ENCODE results near the gene GTPBP4.
A peak's percentile ranks its signal among the peaks of the same experiment; 100 is the strongest.

Gene GTPBP4

DNA sequence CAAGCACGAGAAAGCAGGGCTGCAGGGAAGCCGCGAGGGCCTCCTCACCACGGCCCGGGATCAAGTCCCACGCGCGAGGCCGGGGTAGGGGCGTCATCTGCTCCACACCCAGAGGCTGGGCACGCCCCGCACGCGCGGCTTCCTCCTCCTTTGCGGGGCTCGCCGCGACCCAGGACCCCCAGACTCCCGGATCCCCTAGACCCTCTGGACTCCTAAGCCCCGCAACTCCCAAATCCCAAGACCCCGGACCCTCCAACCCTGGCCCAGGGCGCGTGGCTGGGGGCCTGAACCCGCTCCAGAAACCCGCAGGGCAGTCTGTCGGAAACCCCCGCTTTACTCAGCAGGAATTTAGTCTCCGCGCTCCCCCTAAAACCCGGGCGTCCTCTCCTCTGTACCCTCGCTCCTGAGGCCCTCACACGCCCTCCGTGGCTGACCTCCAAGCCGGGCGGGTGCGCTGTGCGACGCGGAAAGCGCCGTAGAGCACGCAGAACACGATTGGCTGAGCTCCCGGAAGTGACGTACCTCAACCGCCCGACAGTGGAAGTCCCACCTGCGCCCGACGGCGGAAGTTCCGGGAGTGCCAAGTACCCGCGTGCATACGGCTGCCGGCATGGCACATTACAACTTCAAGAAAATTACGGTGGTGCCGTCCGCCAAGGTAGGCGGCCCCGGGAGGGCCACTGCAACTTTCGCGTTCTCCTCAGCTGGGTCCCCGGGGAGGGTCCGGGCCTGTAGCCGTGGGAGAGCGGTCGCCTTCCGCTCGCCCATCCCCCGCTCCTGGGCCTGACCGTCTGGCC, at the start of gene GTPBP4:
Gene GTPBP4 (plus strand): TSS at position 565 of the 797 bp plus-strand sequence. CDS start 46 bp downstream, at position 611.
- peak; percentile 96 for DNase-seq (ENCODE audit: low spot score)

DNA sequence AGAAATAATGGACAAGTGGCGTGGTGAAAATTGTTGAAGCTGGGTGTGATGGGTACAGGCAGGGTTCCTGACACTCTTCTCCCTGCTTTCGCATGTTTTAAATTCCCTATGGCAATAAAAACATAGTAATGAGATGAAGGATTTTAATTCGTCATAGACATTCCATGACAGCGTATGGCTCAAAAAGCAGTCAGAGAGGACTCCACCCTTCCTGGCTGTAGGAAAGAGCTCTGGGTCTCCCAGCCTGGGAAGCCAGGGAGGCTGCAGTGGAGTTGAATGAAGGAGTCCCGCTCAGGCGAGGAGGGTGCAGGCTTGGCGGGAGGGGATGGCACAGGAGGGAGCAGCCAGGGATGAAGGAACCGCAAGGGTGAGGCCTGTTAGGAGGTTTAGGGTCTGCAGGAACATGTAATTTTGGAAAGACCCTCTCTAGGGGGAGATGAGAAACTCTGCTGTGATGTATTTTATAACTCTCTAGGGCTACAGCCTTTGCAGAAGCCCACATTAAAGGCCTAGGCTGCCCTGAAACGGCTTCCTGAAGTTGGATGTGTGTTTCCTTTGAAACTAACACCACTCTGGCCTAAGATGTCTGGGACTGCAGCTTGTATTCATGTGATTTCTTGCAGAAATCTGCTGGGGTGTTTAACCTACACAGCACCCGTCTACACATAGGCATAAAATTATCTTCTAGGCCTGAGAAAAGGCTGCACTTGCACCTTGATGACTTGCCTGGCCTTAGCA, 49.1 kb upstream of the GTPBP4 start:
- DNase-seq (ENCODE audit: low spot score): no peak

DNA sequence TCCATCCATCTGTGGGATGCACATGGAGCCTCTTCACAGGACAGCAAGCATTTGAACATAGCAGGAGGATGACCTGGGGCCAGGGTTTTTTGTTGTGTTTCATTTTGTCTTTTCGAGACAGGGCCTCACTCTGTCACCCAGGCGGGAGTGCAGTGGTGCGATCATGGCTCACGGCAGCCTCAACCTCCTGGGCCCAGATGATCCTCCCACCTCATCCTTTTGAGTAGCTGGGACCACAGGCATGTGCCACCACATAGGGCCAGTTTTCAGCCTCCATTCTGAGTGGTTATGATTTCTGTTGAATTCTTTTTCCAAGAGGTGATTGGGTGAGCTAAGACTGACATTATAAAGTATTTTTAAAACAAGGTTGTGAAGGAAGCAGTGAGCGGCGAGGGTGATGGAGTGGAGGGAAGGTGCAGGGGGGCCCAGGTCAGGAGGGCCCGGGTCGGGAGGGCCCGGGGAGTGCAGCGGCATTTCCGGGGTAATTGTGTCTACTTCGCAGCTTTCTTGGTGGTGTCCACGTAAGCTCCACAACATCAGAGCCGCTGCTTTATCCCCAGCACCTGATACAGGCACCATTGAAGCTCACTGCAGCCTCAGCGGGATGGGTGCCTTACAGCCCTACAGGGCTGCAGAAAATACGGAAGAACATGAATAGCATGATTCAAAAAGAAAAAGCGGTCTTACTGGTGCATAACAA, 44.8 kb upstream of the GTPBP4 start:
- no peak for DNase-seq (ENCODE audit: low spot score)

DNA sequence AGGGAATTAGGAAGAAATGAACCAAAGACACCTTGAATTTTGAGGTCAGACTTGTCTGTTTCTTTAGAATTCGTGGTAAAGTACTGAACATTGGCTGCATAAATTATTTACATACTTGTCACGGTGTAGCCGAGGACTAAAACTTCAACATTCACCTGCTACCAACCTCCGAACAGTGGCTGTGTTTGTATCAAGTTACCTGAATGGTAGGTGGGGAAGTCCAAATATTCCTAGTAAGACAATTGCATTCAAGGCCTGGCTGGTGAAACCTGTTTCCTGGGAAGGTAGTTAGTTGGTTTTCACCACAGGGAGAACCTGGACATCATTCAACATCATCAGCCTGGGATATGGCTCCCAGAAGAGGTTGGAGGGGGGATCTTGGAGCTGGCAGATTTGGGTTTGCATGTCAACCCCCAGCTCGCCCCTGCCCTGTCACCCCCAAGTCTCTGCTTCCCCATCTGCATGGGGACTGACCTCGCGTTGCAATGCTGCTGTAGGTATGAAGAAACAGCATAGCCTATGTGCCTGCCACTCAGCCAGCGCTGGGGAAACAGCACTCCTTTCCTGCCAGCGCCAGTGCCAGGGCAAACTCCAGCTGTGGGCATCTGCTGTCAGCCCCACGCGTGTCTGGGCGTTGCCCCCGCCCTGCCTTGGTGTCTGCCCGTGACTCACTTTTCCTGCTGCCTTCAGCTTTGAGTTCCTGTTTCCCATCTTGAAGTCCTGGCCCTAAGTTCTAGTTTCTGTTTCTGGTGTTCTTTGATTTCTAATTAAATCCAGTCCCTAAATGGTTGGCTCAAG, 44.0 kb upstream of the GTPBP4 start:
- DNase-seq (ENCODE audit: low spot score): peak; percentile 37

DNA sequence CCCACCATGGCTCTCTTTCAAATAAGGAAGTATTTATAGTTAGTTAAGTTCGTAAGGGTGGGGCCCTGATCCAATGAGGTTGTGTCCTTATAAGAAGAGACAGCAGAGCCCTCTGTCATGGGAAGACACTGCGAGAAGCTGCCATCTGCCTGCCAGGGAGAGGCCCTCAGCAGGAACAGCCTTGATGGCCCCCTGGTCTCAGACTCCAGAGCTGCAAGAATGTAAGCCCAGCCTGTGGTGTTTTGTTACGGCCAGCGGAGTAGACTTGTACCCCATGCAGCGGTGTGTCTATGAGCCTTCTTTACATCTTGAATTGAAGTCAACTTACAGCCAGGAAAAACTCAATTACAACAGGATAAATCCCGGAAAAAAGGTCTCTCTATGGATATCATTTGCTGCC, 42.5 kb upstream of the GTPBP4 start:
- DNase-seq (ENCODE audit: low spot score): no peak

DNA sequence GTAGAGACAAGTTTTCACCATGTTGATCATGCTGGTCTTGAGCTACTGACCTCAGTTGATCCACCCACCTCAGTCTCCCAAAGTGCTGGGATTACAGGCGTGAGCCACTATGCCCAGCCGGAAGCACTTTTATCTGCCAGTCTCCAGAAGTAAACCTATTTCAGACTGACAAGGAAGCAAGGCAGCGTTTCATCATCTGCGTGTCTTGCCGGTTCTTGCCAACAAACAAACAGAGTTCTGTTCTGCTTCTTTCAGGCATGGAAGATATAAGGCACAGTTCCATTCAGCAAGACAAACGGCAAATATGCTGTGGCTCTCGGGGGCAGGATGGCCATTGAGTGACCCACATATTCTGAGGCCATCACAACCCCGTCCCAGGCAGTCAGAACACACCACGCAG, 41.2 kb upstream of the GTPBP4 start:
- no peak for DNase-seq (ENCODE audit: low spot score)

DNA sequence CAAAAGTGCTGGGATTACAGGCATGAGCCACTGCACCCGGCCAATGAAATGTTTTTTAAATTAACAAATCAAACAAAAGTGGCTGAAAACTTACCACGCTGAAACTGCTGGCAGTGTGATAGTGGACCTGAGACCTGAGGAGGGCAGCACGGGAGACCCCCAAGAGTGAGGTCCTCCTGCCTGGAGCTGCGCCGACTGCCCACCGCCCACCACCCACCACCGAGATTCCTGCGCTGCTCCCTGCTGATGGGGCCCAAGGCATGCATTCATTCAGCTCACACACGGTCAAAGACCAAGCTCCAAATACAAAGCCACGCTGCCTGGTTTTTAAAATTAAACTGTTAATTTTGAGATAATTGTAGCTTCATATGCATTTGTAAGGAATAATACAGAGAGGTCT, 40.4 kb upstream of the GTPBP4 start:
- DNase-seq (ENCODE audit: low spot score): no peak

DNA sequence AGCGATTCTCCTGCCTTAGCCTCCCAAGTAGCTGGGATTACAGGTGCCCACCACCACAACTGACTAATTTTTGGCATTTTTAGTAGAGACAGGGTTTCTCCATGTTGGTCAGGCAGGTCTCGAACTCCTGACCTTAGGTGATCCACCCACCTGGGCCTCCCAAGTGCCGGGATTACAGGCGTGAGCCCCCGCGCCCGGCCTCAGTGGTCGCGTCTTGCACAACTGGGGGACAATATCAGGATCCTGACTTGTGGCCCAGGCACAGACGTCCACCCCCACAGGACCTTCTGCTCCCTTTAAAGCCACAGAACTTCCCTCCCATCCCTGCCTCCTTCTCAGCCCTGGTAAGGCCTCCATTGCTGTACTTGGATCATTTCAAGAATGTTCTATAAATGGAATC, 39.9 kb upstream of the GTPBP4 start:
- DNase-seq (ENCODE audit: low spot score): no peak

DNA sequence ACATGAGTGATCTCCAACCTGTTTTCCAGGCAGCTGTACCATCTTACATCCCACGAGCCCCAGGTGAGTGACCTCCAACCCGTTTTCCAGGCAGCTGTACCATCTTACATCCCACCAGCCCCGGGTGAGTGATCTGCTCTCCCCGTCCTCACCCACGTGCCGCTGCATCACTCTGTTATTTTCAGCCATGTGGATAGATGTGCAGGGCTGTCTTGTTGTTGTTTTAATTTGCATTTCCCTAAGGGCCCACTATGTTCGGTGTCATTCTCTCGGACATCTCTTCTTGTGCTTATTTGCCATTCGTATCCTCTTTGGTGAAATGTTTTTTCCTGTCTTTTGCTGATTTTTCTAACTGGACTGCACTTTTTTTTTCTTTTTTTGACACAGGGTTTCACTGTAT, 38.8 kb upstream of the GTPBP4 start:
- DNase-seq (ENCODE audit: low spot score): no peak

DNA sequence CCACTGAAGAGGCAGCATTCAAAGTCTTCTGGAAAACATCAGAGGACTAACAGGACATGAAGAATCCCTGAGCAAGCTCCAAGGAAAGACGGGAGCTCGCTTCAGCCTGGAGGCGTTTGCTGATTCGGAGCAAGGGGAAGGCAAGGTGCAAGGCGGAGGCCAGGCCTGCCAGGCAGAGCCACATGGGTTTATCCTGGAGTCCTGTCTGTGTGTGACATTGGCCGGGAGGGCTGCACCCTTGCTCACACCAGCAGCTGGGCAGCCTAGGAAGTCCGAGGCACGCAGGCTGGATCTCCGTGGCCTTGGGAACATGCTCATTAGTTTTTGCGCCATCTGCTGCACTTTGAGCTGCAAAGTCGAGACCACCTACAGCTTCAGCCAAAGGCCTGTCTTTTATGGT, 34.4 kb upstream of the GTPBP4 start:
- no peak for DNase-seq (ENCODE audit: low spot score)

DNA sequence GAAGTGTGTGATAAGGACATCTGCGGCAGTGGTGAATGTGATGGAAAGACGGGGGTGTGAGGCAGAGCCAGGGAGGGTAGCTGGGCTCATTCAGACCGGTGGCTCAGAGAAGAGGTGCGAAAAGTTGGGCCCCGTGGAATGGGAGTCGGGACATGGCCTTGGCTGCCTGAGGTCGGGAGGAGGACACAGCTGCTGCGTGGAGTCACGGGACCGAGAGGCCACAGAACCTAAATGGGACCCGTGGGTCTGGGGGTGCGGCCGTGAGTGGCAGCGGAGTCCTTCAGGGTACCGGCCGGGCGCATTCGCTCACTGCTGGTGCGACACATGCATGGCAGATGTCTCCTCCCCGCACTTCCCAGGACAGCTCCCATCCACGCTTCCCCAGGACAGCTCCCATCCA, 33.8 kb upstream of the GTPBP4 start:
- DNase-seq (ENCODE audit: low spot score): no peak

DNA sequence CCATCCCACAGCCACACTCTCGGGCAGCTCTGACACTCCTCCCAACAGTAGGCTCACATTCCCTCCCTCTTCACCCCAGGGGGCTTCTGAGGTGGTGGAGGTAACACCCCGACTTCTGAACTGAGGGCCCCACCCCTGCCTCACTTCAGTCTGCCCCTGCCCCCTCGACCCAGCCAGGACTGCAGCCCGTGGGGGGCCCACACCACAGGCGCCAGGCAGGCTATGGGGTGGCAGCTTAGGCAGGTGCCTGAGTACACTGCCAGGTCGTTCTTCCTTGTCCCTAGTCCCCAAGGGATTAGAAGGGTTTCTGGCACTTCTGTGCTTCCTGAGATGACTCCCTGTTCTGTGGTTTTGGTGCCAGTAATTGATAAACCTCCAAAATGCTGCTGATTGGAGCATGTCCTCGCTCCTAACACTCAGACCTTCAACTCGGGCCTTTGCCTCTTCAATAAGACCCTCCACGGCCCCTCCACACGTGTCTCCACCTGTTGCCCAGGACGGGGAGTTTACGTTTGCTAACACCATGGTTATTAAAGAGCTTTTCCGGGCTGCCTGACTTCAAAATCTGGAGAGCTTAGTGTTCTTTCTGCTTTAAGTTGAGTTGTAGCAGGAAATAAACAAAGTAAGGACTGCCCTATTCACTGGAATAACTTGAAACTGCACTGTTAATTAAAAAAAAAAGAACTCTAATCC, 33.0 kb upstream of the GTPBP4 start:
- no peak for DNase-seq (ENCODE audit: low spot score)

DNA sequence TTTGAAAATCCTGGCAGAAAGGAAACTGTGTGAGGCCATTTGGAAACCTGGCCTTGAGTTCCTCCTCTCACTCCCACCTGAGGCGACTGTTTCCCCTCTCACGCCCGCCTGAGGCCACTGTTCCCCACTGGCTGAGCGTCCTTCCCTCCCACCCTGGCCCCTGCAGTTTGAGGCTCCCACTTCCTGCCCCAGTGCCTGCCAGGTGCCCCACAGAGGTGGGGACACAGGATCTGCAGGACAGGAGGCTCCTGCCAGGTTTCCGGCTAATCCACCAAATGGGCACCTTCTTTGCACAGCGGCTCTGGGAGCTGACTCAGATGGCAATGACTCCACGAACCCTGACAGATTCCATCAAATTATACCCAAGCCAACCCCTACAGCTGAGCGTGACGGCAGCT, 32.4 kb upstream of the GTPBP4 start:
- no peak for DNase-seq (ENCODE audit: low spot score)

DNA sequence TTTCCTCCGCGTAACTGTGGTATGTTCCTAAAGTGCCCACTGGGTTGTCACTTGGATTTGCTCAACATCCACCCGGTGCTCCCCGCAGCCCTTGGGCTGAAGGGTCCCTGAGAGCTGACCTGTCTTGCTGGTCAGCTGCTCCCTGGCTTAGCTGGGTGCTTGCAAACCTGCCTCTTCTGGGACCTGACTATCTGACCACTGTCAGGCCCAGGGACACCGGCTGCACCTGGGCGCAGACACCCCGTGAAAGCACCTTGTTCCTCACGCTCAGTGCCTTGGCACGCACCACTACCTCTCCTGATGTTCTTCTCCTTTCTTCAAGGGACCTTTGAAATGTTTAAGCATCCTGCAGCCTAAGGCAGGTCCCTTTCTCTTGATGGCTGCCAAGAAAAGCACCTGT, 30.1 kb upstream of the GTPBP4 start:
- no peak for DNase-seq (ENCODE audit: low spot score)

DNA sequence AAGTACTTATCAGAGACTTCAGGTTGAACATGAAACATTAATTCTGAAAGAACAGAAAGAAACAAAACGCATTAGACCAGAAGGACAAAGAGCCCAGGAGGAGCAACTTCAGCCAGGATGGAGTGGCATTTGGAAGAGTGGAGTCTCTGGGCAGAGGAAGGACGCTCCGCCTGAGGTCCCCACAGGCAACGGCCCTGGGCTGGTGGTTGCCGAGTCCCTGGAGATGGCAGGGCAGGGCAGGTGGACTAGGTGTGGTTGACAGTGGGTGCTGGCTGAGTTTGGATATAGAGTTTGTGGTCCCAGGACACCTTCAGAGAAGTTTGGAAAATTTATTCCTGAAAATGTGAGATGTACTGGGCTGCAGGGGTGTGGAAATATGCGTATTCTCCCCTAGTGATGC, 29.4 kb upstream of the GTPBP4 start:
- no peak for DNase-seq (ENCODE audit: low spot score)

DNA sequence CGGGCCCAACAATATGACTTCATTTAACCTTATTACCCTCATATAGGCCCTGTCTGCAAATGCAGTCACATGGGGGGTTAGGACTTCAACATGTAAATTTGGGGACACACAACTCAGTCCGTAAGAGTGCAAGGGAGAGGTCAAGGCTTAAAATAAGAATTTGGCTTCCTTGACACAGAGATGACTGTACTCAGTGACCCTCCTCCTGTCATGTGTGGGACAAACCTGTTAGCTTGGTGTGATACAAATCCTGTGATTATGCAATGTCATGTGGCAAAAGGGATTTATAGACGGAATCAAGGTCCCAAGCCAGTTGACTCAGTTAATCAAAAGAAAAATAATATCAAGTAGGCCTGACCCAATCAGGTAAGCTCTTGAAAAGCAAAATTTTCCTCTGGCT, 25.9 kb upstream of the GTPBP4 start:
- no peak for DNase-seq (ENCODE audit: low spot score)

DNA sequence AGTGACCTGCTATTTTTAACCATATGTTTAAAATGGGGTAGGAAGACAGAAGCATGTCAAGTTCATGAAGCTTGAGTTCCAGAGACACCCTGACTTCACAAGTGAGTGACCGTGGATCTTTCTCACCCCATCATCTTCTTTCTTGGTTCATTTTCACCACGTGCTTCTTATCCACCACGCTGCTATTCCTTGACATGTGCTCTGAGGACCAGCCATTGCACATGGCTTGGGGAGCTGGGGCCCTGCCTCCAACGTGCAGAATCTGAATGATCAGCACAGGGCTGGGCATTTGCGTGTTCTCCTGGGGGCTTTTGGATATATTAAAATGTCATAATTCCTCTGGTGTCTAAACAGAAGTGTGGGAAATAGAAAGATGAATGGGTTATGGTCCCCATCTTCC, 25.0 kb upstream of the GTPBP4 start:
- DNase-seq (ENCODE audit: low spot score): no peak

DNA sequence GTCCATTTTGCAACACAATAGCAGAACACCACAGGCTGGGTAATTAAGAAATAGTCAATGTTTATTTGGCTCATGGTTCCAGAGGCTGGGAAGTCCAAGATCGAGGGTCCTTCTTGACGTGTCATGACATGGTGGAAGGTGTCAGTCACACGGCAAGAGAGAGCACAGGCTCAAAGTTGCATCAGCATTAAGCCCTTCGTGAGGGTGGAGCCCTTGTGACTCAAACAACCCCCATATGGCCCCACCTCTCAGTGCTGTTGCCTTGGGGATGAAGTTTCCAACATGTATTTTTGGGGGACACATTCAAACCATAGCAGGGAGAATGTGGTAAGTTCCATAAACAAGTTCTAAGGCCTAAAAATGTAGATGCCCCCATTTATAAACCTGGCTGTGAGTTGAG, 24.6 kb upstream of the GTPBP4 start:
- no peak for DNase-seq (ENCODE audit: low spot score)

DNA sequence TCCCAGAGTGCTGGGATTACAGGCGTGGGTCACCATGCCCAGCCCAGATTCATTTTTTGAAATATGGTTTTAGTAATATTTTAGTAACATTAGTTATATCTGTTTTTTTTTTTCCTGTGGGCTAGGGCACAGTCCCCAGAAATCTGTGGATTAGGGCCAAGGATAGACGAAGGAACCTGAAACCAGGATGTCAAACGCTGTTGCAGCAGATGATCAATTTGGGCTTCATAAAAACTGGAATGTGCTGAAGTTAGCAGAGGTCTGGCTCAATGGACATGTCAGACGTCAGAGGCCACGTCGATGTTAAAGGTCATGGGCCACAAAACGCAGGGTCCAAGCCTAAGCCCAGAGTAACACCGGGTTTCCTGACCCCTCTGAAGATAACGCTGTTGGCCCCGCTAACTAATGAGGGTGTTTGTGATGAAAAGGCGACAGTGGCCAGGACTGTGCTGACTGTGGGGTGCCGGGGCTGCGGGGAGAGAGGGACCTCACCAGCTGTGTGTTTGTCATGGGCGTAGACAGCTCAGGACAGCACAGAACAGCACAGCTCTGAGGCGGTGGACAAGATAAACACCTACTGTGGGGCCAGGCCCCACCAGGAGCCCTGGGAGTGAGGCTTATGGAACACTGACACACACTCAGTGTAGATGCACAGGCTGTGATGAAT, 23.8 kb upstream of the GTPBP4 start:
- no peak for DNase-seq (ENCODE audit: low spot score)

DNA sequence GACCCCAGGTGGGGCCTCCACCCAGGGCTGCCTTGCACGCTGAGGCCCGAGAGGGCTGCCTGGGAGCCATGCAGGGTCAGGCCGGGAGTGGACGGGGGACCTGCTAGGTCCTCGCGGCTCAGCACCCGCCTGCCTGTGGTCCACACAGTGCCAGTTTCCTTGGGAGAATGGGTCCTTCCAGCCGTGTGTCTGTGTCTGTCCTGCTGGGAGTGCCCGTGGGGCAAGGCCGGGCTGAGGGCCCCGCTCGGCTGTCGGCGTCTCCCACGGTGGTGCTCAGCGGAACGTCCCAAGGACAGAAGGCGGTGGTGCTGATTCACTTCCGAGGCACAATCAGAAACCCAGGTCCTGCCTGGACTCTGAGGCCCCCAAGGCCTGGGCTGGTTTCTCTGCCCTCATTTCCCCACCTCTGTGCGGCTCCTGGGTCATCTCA, 23.2 kb upstream of the GTPBP4 start:
- no peak for DNase-seq (ENCODE audit: low spot score)

Data from CD4-positive, alpha-beta T cell treated with Interleukin-6 at 100 ng/mL for 8 hours (primary cell).